ENCODE measurements around the gene C1GALT1C1L. TPM values are rescaled to one million over a fixed set of nuclear protein-coding genes. Genes with fewer than 3 reads are reported as not detected.
"Not testable (repeated sequence)": the region's sequence is repeated elsewhere in the genome, so short reads cannot be mapped to it uniquely, and the experiment has no call there.

C1GALT1C1L gene
- total and polyA plus RNA-seq, 8 donors, result 0.63 to 1.3 TPM; not detected in 6

DNA sequence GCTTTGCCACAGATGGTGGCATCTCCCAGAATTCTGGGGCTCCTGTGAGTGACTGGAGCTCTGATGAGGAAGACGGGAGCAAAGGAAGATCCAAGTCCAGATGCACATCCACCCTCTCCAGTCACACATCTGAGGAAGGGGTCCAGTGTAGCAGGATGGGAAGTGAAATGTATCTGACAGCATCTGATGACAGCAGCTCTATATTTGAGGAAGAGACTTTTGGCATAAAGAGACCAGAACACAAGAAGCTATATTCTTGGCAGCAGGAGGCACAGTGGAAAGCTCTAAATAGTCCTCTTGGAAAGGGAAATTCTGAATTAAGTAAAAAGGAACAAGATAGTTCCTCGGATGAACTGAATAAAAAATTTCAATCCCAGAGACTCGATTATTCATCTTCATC, 23.5 kb upstream of the C1GALT1C1L start:
- H3K36me3 ChIP-seq, result no peaks in the 10 kb centered on the region
- H3K27ac ChIP-seq, result no peak overlapping the region
- intact Hi-C loops (cut with DNase I; ENCODE audit: low total_unique reads), result no loop called here
- H3K4me1 ChIP-seq, result no peaks in the 10 kb centered on the region
- DNase-seq, result no peak
- WGBS, 5 donors, result 69 to 81% (median 78%) methylated on average over 3 of the region's 3 CpGs
- H3K27me3 ChIP-seq, result no peaks in the 10 kb centered on the region
- no peak overlapping the region for H3K4me3 ChIP-seq
- TF ChIP-seq POLR2A (IDR thresholded peaks at IDR 0.05) (no peak), CTCF (IDR thresholded peaks at IDR 0.05) (no peak), POLR2AphosphoS5 (IDR thresholded peaks at IDR 0.05) (no peak), EP300 (IDR thresholded peaks at IDR 0.05) (no peak)
- no peaks in the 10 kb centered on the region for H3K9me3 ChIP-seq

GRCh38 chr2:43698140-43698539, 21.9 kb upstream of the C1GALT1C1L start:
- H3K27me3 ChIP-seq; H3K27ac ChIP-seq; H3K4me3 ChIP-seq; intact Hi-C loops (cut with DNase I; ENCODE audit: low total_unique reads); H3K4me1 ChIP-seq; H3K9me3 ChIP-seq; DNase-seq; H3K36me3 ChIP-seq: not testable (repeated sequence)
- WGBS, 5 donors, result 89 to 94% (median 91%) methylated on average over 6 of the region's 6 CpGs

GRCh38 chr2:43692428-43692994, 16.3 kb upstream of the C1GALT1C1L start:
- Histone ChIP-seq H3K4me3 (no peak overlapping the region), H3K27me3 (no peaks in the 10 kb centered on the region), H3K36me3 (no peaks in the 10 kb centered on the region), H3K4me1 (no peaks in the 10 kb centered on the region), H3K9me3 (no peaks in the 10 kb centered on the region), H3K27ac (no peak overlapping the region)
- TF ChIP-seq CTCF (IDR thresholded peaks at IDR 0.05) (no peak), POLR2AphosphoS5 (IDR thresholded peaks at IDR 0.05) (no peak), EP300 (IDR thresholded peaks at IDR 0.05) (no peak), POLR2A (IDR thresholded peaks at IDR 0.05) (no peak)
- no peak for DNase-seq
- WGBS, 5 donors, result 76 to 86% (median 81%) methylated on average over 5 of the region's 5 CpGs
- intact Hi-C loops (cut with DNase I; ENCODE audit: low total_unique reads), result no loop called here

DNA sequence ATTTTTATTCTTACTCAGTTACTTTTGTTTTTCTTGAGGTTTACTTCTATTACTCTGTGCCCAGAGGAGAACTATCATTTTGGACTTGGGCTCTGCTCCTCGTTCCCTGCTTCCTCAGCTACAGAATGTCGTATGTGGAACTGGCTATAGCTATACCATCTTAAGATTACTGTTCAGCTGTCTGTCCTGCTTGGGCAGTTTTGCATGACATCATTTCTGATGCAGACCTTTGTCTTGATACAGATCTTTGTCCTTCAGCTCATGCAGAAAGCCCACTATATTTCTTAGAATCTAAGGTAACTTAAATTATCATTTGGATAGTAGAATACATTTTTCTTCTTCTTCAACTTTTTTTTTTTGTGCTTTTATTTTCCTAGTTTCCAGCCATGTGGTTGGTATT, 13.8 kb upstream of the C1GALT1C1L start:
- 72 to 87% (median 79%) methylated on average over 2 of the region's 2 CpGs for WGBS, 5 donors
- intact Hi-C loops (cut with DNase I; ENCODE audit: low total_unique reads), result no loop called here

More for the DNA sequence above, 13.8 kb upstream of the C1GALT1C1L start:
- no peak for DNase-seq
- H3K4me3 ChIP-seq, result no peak overlapping the region
- H3K27ac ChIP-seq, result no peak overlapping the region
- H3K27me3 ChIP-seq, result no peaks in the 10 kb centered on the region
- no peaks in the 10 kb centered on the region for H3K4me1 ChIP-seq
- no peaks in the 10 kb centered on the region for H3K9me3 ChIP-seq
- no peak for TF ChIP-seq POLR2A (IDR thresholded peaks at IDR 0.05)
- TF ChIP-seq EP300 (IDR thresholded peaks at IDR 0.05), result no peak
- no peak for TF ChIP-seq POLR2AphosphoS5 (IDR thresholded peaks at IDR 0.05)
- no peak for TF ChIP-seq CTCF (IDR thresholded peaks at IDR 0.05)
- no peaks in the 10 kb centered on the region for H3K36me3 ChIP-seq

All from stomach (tissue), 9 donors.